ENCODE data around the gene NGB. TPM values are rescaled to one million over a fixed set of nuclear protein-coding genes. Genes with fewer than 3 reads are reported as not detected.

NGB gene
- total and polyA plus RNA-seq, 12 donors, result 0.17 to 15.4 (median 5.2) TPM; not detected in 4

DNA sequence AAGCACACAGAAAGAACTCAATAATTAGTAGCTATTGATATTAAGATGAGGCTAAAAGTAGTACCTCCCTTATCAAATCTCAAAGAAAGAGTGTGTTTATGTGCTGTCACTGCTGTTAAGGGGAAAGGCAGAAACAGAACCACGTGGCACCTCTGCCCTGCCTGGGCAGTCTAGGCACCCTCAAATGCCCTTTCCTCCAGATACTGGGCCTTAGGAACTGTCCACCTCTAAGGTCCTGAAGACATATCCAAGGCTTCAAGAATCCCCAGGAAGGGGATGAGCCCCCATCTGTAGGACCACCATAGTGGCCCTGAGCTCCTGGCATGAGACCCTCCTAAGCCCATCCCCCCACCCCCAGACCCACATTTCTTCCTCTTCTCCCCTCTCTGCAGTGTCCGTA lies 29.1 kb downstream of the NGB start:
- intact Hi-C loops (cut with DNase I), result no loop called here
- no peak for DNase-seq
- WGBS, 4 donors, result 63 to 81% (median 70%) methylated on average over 2 of the region's 2 CpGs
- Histone ChIP-seq H3K4me1 (replicated peaks in 1 of 2) (no peaks in the 10 kb centered on the region), H3K36me3 (replicated peaks in 1 of 2) (no peaks in the 10 kb centered on the region), H3K27ac (no peak overlapping the region), H3K27me3 (no peaks in the 10 kb centered on the region), H3K9me3 (replicated peaks in 1 of 3) (no peaks in the 10 kb centered on the region), H3K4me3 (no peak overlapping the region)
- TF ChIP-seq POLR2A (IDR thresholded peaks at IDR 0.05), result no peak
- TF ChIP-seq, protein P1, sequence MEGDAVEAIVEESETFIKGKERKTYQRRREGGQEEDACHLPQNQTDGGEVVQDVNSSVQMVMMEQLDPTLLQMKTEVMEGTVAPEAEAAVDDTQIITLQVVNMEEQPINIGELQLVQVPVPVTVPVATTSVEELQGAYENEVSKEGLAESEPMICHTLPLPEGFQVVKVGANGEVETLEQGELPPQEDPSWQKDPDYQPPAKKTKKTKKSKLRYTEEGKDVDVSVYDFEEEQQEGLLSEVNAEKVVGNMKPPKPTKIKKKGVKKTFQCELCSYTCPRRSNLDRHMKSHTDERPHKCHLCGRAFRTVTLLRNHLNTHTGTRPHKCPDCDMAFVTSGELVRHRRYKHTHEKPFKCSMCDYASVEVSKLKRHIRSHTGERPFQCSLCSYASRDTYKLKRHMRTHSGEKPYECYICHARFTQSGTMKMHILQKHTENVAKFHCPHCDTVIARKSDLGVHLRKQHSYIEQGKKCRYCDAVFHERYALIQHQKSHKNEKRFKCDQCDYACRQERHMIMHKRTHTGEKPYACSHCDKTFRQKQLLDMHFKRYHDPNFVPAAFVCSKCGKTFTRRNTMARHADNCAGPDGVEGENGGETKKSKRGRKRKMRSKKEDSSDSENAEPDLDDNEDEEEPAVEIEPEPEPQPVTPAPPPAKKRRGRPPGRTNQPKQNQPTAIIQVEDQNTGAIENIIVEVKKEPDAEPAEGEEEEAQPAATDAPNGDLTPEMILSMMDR (IDR thresholded peaks at IDR 0.05), result no peak

DNA sequence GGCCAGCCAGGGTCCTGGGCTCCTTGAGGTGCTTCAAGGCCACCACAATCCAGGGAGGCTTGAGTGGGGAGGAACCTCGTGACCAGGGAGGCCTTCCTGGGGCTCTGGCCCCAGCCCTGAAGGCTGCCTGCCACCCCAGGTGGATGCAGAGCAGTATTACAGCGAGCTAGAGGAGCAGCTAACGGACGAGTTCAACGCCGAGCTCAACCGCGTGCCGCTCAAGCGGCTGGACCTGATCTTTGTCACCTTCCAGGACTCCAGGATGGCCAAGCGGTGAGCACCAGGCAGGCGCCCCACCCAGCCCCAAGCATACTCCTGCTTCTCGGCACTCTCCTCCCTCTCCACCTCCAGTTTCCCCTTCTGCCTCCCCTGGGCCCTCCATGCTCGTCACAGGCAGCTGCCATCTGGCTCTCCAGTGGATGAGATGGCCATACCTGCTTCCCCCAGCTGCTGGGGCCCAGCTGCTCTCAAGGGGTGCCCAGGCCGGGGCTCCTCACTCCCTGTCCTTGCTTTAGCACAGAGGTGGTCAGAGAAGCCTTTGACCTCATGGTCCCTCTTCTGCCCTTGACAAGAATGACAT lies 30.6 kb downstream of the NGB start:
- no peak for DNase-seq
- Histone ChIP-seq H3K4me3 (no peak overlapping the region), H3K9me3 (replicated peaks in 1 of 3) (no peaks in the 10 kb centered on the region), H3K27me3 (no peaks in the 10 kb centered on the region), H3K4me1 (replicated peaks in 1 of 2) (no peaks in the 10 kb centered on the region), H3K36me3 (replicated peaks in 1 of 2) (no peaks in the 10 kb centered on the region), H3K27ac (no peak overlapping the region)
- TF ChIP-seq, protein P1 (IDR thresholded peaks at IDR 0.05), result no peak
- no peak for TF ChIP-seq POLR2A (IDR thresholded peaks at IDR 0.05)
- 67 to 92% (median 86%) methylated on average over 1 to 15 of the region's 15 CpGs for WGBS, 4 donors
- intact Hi-C loops (cut with DNase I), result no loop called here

DNA sequence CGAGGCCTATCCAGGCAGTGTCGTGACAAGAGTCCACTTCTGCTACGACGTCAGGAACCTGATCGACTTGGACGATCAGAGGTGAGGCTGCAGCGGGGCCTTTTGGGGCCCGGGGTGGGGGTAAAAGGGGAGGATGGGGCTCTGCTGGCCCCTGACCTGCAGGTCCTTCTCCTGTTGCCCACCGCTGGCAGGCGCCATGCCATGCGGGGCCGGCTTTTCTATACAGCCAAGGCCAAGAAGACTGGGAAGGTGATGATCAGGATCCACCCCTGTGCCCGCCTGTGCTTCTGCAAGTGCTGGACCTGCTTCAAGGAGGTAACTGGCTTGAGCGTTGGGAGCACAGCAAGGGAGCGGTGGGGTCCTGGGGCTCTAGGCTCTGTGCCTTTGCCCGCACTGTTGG lies 31.6 kb downstream of the NGB start:
- 91 to 100% (median 96%) methylated on average over 4 to 16 of the region's 16 CpGs for WGBS, 4 donors
- no peak overlapping the region for H3K27ac ChIP-seq
- intact Hi-C loops (cut with DNase I), result no loop called here
- no peaks in the 10 kb centered on the region for H3K4me1 ChIP-seq (replicated peaks in 1 of 2)
- no peak for TF ChIP-seq POLR2A (IDR thresholded peaks at IDR 0.05)
- TF ChIP-seq, protein P1 (IDR thresholded peaks at IDR 0.05), result no peak
- DNase-seq, result no peak
- no peaks in the 10 kb centered on the region for H3K9me3 ChIP-seq (replicated peaks in 1 of 3)
- H3K27me3 ChIP-seq, result no peaks in the 10 kb centered on the region
- no peaks in the 10 kb centered on the region for H3K36me3 ChIP-seq (replicated peaks in 1 of 2)
- H3K4me3 ChIP-seq, result no peak overlapping the region

DNA sequence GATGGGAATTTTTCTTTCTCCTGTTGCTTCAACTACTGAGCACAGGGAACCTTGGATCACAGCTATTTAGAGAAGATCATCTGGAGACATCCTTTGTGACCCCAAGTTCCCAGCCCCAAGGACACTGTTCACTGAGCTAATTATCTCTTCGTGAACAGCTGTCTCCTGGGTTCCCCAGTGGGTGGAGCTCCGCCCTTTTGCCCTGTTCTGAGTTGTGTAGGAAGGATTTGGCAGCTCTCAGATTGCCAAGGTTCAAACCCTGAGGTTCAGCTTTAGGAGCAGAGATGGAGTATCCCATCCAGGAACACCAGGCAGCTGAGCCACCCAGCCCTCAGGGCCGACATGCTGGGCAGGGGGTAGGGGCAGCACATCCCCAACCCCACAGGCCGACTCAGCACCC lies 32.0 kb downstream of the NGB start:
- Histone ChIP-seq H3K4me3 (no peak overlapping the region), H3K27ac (no peak overlapping the region), H3K9me3 (replicated peaks in 1 of 3) (no peaks in the 10 kb centered on the region), H3K27me3 (no peaks in the 10 kb centered on the region), H3K36me3 (replicated peaks in 1 of 2) (no peaks in the 10 kb centered on the region), H3K4me1 (replicated peaks in 1 of 2) (no peaks in the 10 kb centered on the region)
- TF ChIP-seq, protein P1 (IDR thresholded peaks at IDR 0.05), result no peak
- no peak for TF ChIP-seq POLR2A (IDR thresholded peaks at IDR 0.05)
- 51 to 79% (median 59%) methylated on average over 4 of the region's 4 CpGs for WGBS, 4 donors
- DNase-seq, result no peak
- intact Hi-C loops (cut with DNase I), result no loop called here
